ENCODE data around the gene SMS.
"Not testable (repeated sequence)": the region's sequence is repeated elsewhere in the genome, so short reads cannot be mapped to it uniquely, and the experiment has no call there.

GRCh38 chrX:21950557-21950956 lies 10.0 kb downstream of the SMS start:
- TF ChIP-seq CTCF (IDR thresholded peaks at IDR 0.05); EZH2 (IDR thresholded peaks at IDR 0.05; ENCODE audit: borderline replicate concordance, insufficient read depth, low read depth, low read length, poor library complexity, severe bottlenecking): not testable (repeated sequence)

Data from B cell (primary cell).